ENCODE results near the gene ECHS1. TPM values are rescaled to one million over a fixed set of nuclear protein-coding genes. Genes with fewer than 3 reads are reported as not detected.

Gene ECHS1
- total and polyA plus RNA-seq, 10 of the 15 experiments (the other 5 are each of a cell fraction or from before 2014, with no cell fraction given) = 32.7 to 164 (median 62.4) TPM

GRCh38 chr10:133329491-133330202 lies 43.5 kb downstream of the ECHS1 start:
- H3K79me2 ChIP-seq (ENCODE audit: control insufficient read depth, insufficient read depth, low read length) = no peaks in the 10 kb centered on the region
- no peak for DNase-seq (ENCODE audit: low read depth, low spot score)
- 13% methylated on average over 37 of the region's 37 CpGs for WGBS (ENCODE audit: insufficient coverage, insufficient replicate concordance, low lambda C conversion rate, missing lambda C conversion rate)
- peak overlapping the region; percentile 40 for H3K4me2 ChIP-seq (ENCODE audit: control insufficient read depth, insufficient read depth)
- peak; percentile 96 for FAIRE-seq
- RAD21 ChIA-PET (ENCODE audit: unreplicated experiment) = interaction anchor here (0.7 to 1.7 kb wide), 14 partner anchors 9 to 173 kb away, joined by 3 to 12 read pairs (median 4); partner anchors contain the start of genes ECHS1 and MTG1
- no TSS peak for BruUV-seq (replicated peaks)
- H4K20me1 ChIP-seq (ENCODE audit: control insufficient read depth, insufficient read depth) = no peaks in the 10 kb centered on the region
- H3K4me1 ChIP-seq (ENCODE audit: control insufficient read depth, insufficient read depth, low read length) = no peaks in the 10 kb centered on the region
- ATAC-seq = peak; percentile 98
- intact Hi-C loops (cut with micrococcal nuclease; ENCODE audit: unreplicated experiment) (loop anchor here (1.0 to 5.0 kb wide), 3 partner anchors 63 to 279 kb away; partner anchors contain the start of gene MTG1), in situ Hi-C loops (cut with MboI) (loop anchor here (5.0 kb wide), 1 partner anchor 168 kb away; no protein-coding TSS in a partner anchor)
- H3K27ac ChIP-seq (ENCODE audit: control insufficient read depth, insufficient read depth) = no peak overlapping the region
- SMC1A ChIA-PET (ENCODE audit: uncharacterized antibody, unreplicated experiment) = interaction anchor here (0.6 to 1.7 kb wide), 15 partner anchors 9 to 171 kb away, joined by 3 to 6 read pairs (median 4); no protein-coding TSS in a partner anchor
- peak overlapping the region; percentile 51; the same call in 1 of the 2 replicates for H2AFZ ChIP-seq (ENCODE audit: control insufficient read depth, low read depth, low read length)
- peaks cover 5 to 9% of the 10 kb centered on the region in 2 experiments for H3K27me3 ChIP-seq (replicated peaks in 1 of 2; ENCODE audit: control insufficient read depth in 2 of 2, insufficient read depth in 2 of 2, low read length in 1 of 2)
- no peaks in the 10 kb centered on the region for H3K9me3 ChIP-seq (replicated peaks; ENCODE audit: control insufficient read depth, insufficient read depth, low read length)
- H3K4me3 ChIP-seq = no peak overlapping the region
- CTCF ChIA-PET = interaction anchor here (0.6 to 3.8 kb wide), 36 partner anchors 9 to 287 kb away, joined by 3 to 36 read pairs (median 5); partner anchors contain the start of genes ECHS1, FUOM and PRAP1
- no peaks in the 10 kb centered on the region for H3K36me3 ChIP-seq (ENCODE audit: control insufficient read depth in 2 of 2, insufficient read depth in 2 of 2, low read length in 1 of 2)
- POLR2A ChIA-PET = interaction anchor here (0.8 kb wide), 1 partner anchor 194 kb away, joined by 3 read pairs; no protein-coding TSS in a partner anchor
- no peak overlapping the region for H3K9ac ChIP-seq (ENCODE audit: control insufficient read depth, insufficient read depth, low read length)
- TF ChIP-seq CTCF (IDR thresholded peaks at IDR 0.05 in 2 of 3, conservative IDR thresholded peaks at IDR 0.05 in 1 of 3; ENCODE audit: control insufficient read depth in 2 of 3, extremely low read depth in 1 of 3, insufficient read depth in 1 of 3, low read depth in 3 of 3, low read length in 3 of 3) (peak; percentile 92 to 95 (median 93)), RFX5 (IDR thresholded peaks at IDR 0.05; ENCODE audit: low read depth, low read length) (0 out of 2 replicates have a peak, but pooled peaks have one; percentile 22), ZNF274 (IDR thresholded peaks at IDR 0.05; ENCODE audit: insufficient read depth, insufficient read length) (no peak), ASH2L (IDR thresholded peaks at IDR 0.05; ENCODE audit: borderline replicate concordance, low read depth) (no peak), MXI1 (IDR thresholded peaks at IDR 0.05; ENCODE audit: low read depth, low read length) (0 out of 2 replicates have a peak, but pooled peaks have one; percentile 23), NBN (IDR thresholded peaks at IDR 0.05) (peak; percentile 36; the same call in 1 of the 2 replicates), BRCA1 (IDR thresholded peaks at IDR 0.05; ENCODE audit: low read depth, low read length) (no peak), POLR2AphosphoS5 (IDR thresholded peaks at IDR 0.05; ENCODE audit: low read length) (no peak), ZNF592 (IDR thresholded peaks at IDR 0.05) (no peak), SUPT20H (IDR thresholded peaks at IDR 0.05; ENCODE audit: borderline replicate concordance, control insufficient read depth, low read depth, low read length) (no peak), YY1 (IDR thresholded peaks at IDR 0.05; ENCODE audit: low read depth, low read length) (peak; percentile 69; the same call in 1 of the 2 replicates), TARDBP (IDR thresholded peaks at IDR 0.05; ENCODE audit: borderline replicate concordance) (no peak), SMARCA5 (IDR thresholded peaks at IDR 0.05) (no peak), SREBF2 (IDR thresholded peaks at IDR 0.05; ENCODE audit: low read length) (no peak), HDAC6 (IDR thresholded peaks at IDR 0.05; ENCODE audit: unreplicated experiment) (no peak)
- TF ChIP-seq, protein P1, sequence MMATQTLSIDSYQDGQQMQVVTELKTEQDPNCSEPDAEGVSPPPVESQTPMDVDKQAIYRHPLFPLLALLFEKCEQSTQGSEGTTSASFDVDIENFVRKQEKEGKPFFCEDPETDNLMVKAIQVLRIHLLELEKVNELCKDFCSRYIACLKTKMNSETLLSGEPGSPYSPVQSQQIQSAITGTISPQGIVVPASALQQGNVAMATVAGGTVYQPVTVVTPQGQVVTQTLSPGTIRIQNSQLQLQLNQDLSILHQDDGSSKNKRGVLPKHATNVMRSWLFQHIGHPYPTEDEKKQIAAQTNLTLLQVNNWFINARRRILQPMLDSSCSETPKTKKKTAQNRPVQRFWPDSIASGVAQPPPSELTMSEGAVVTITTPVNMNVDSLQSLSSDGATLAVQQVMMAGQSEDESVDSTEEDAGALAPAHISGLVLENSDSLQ (IDR thresholded peaks at IDR 0.05) = 0 out of 2 replicates have a peak, but pooled peaks have one; percentile 11

Data from GM12878 (cell line).